H1 (cell line): ENCODE measurements around the gene TMEM59L.

Experiments
- BCL11A ChIP-seq, 2 experiments: IDR thresholded peaks; one replicate each; pipeline ENCODE4 v1.6.1; 2011; ENCODE audit warnings: low read depth in 2 of 2, low read length in 2 of 2, mild to moderate bottlenecking in 2 of 2
- CBX8 ChIP-seq: fragments of 300-800, 300-1000 bp; sonication (generic); IDR thresholded peaks from 2 replicates; pipeline ENCODE4 v1.7.1; 2016; ENCODE audit warnings: low read depth, low read length, borderline replicate concordance
- CHD2 ChIP-seq: IDR thresholded peaks from 2 replicates; pipeline ENCODE4 v1.6.1; 2012; ENCODE audit warnings: low read length, improper control_type of control experiment
- CTCF ChIP-seq, 3 experiments: IDR thresholded peaks; 1 replicate in 2 of 3; 2 replicates in 1 of 3; pipeline versions ENCODE4 v1.5.1 to v1.6.1; 2011; ENCODE audit warnings: low read length in 3 of 3, mild to moderate bottlenecking in 3 of 3, inconsistent platforms in 2 of 3, low read depth in 1 of 3, moderate library complexity in 1 of 3; ENCODE audit not compliant: insufficient read depth in 1 of 3; ENCODE audit errors: control extremely low read depth in 1 of 3
- EP300 ChIP-seq, 2 experiments: IDR thresholded peaks; 1 replicate in 1 of 2; 2 replicates in 1 of 2; pipeline ENCODE4 v1.6.1; 2011 to 2012; ENCODE audit warnings: low read depth in 2 of 2, low read length in 2 of 2, mild to moderate bottlenecking in 2 of 2, borderline replicate concordance in 1 of 2, inconsistent platforms in 1 of 2, moderate library complexity in 1 of 2
- EZH2 ChIP-seq: fragments of 200-600 bp; sonication (generic); IDR thresholded peaks from 2 replicates; pipeline ENCODE4 v1.7.1; 2012; ENCODE audit warnings: low read depth, mild to moderate bottlenecking, moderate library complexity, low read length, inconsistent platforms; ENCODE audit not compliant: severe bottlenecking
- JUND ChIP-seq: IDR thresholded peaks from 2 replicates; pipeline ENCODE4 v1.6.1; 2011; ENCODE audit warnings: mild to moderate bottlenecking, improper control_type of control experiment, low read length
- POLR2A ChIP-seq, 2 experiments: IDR thresholded peaks; 1 replicate in 1 of 2; 2 replicates in 1 of 2; pipeline ENCODE4 v1.6.1; 2011; ENCODE audit warnings: low read depth in 2 of 2, low read length in 2 of 2, mild to moderate bottlenecking in 2 of 2; ENCODE audit errors: control extremely low read depth in 1 of 2
- RXRA ChIP-seq: IDR thresholded peaks from 2 replicates; pipeline ENCODE4 v1.6.1; 2011; ENCODE audit warnings: low read depth, mild to moderate bottlenecking, low read length, moderate library complexity; ENCODE audit not compliant: insufficient read depth
- TAF1 ChIP-seq: IDR thresholded peaks from 2 replicates; pipeline ENCODE4 v1.6.1; 2011; ENCODE audit warnings: mild to moderate bottlenecking, low read depth, low read length
- ZNF274 ChIP-seq: IDR thresholded peaks from 2 replicates; pipeline ENCODE4 v1.7.0; 2012; ENCODE audit warnings: low read length, borderline replicate concordance; ENCODE audit errors: extremely low read depth
- TF ChIP-seq, protein P1 (sequence below): IDR thresholded peaks from 2 replicates; pipeline ENCODE4 v1.6.1; 2012; ENCODE audit warnings: inconsistent platforms

DNA sequence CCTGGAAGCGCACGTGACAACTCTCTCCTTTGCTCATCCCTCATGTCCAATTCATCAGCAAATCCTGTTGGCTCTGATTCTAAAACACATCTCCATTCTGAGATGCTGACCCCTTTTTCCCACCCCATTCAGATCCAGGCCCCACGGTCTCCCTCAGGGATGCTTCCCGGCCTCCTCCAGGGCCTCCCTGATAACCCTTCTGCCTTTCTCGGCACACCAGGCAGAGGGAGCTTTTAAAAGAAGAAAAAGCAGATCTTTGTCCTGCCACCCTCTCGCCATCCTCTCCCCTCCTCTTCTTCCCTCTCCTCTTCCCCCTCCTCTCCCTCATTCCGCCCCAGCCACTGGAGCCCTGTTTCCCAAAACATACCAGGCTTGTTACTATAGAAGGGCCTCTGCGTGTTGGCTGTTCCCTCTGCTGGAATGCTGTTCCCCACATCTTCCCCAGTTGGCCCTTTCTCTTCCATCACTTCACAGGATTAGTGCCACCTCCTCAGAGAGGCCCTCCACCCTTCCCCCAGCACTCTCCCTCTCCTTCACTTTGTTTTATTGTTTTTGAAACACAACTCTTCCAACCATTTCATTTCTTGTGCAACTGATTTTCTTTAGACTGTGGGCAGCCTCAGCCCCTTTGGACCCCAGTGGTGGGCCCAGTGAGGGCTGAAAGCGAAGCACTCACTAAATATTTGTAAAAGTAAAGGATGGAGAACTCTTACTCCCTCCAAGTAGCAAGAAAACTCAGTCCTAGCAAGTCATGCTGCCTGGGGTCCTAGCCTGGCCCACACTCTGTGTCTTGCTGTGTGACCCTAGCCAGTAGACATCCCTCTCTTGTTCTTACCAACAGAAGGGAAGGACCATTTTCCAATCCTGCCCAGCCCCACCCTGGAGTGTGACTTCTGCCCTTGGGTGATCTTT is 3.6 kb upstream of the TMEM59L start:
- TF ChIP-seq RXRA (no peak), EP300 (IDR thresholded peaks at IDR 0.05; ENCODE audit: borderline replicate concordance in 1 of 2, low read depth in 2 of 2, low read length in 2 of 2) (no peak), CTCF (IDR thresholded peaks at IDR 0.05; ENCODE audit: control extremely low read depth in 1 of 3, insufficient read depth in 1 of 3, low read depth in 1 of 3, low read length in 3 of 3) (no peak), CBX8 (no peak), POLR2A (IDR thresholded peaks at IDR 0.05; ENCODE audit: control extremely low read depth in 1 of 2, low read depth in 2 of 2, low read length in 2 of 2) (no peak), JUND (no peak), CHD2 (no peak), ZNF274 (no peak), TAF1 (no peak), BCL11A (IDR thresholded peaks at IDR 0.05; ENCODE audit: low read depth in 2 of 2, low read length in 2 of 2) (no peak), EZH2 (no peak)
- TF ChIP-seq, protein P1, sequence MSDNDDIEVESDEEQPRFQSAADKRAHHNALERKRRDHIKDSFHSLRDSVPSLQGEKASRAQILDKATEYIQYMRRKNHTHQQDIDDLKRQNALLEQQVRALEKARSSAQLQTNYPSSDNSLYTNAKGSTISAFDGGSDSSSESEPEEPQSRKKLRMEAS: no peak
